Mesendoderm (in vitro differentiated cells): ENCODE data around the gene RNF150.

Experiments used
- DNase-seq: peaks from one replicate; pipeline ENCODE4 v3.0.0; 2013
- H2AK5ac ChIP-seq: 2 replicates; pipeline ENCODE4 v1.6.1; 2013; ENCODE audit warnings: low read length, inconsistent platforms
- H2BK120ac ChIP-seq: 2 replicates; pipeline ENCODE4 v1.6.1; 2013; ENCODE audit warnings: low read depth, mild to moderate bottlenecking, low read length, moderate library complexity, mixed read lengths
- H2BK15ac ChIP-seq: replicated peaks from 2 replicates; pipeline ENCODE4 v1.6.1; 2013; ENCODE audit warnings: low read depth, mild to moderate bottlenecking, moderate library complexity
- H2BK5ac ChIP-seq: 2 replicates; pipeline ENCODE4 v1.6.1; 2013; ENCODE audit warnings: low read length, inconsistent platforms
- H3K18ac ChIP-seq: 2 replicates; pipeline ENCODE4 v1.6.1; 2013; ENCODE audit warnings: mild to moderate bottlenecking, low read length, mixed read lengths
- H3K23ac ChIP-seq: one replicate; pipeline ENCODE4 v1.6.1; 2013; ENCODE audit warnings: low read length
- H3K27ac ChIP-seq: 2 replicates; pipeline ENCODE4 v1.5.1; 2013; ENCODE audit warnings: low read depth, mild to moderate bottlenecking, inconsistent platforms, low read length, moderate library complexity
- H3K27me3 ChIP-seq: 2 replicates; pipeline ENCODE4 v1.6.1; 2013; ENCODE audit warnings: low read length, control low read depth, mild to moderate bottlenecking, inconsistent platforms; ENCODE audit not compliant: insufficient read depth, poor library complexity
- H3K36me3 ChIP-seq: 2 replicates; pipeline ENCODE4 v1.6.1; 2013; ENCODE audit warnings: low read length, inconsistent platforms; ENCODE audit not compliant: control insufficient read depth, insufficient read depth
- H3K4ac ChIP-seq: one replicate; pipeline ENCODE4 v1.6.1; 2013; ENCODE audit warnings: low read depth, mild to moderate bottlenecking, low read length, moderate library complexity
- H3K4me1 ChIP-seq: 2 replicates; pipeline ENCODE4 v1.6.1; 2013; ENCODE audit warnings: low read depth, low read length, inconsistent platforms; ENCODE audit not compliant: control insufficient read depth
- H3K4me2 ChIP-seq: 2 replicates; pipeline ENCODE4 v1.6.1; 2013; ENCODE audit warnings: low read length
- H3K4me3 ChIP-seq: 2 replicates; pipeline ENCODE4 v1.5.1; 2013; ENCODE audit warnings: mild to moderate bottlenecking, low read length
- H3K56ac ChIP-seq: one replicate; pipeline ENCODE4 v1.6.1; 2013; ENCODE audit warnings: low read length
- H3K79me1 ChIP-seq: 2 replicates; pipeline ENCODE4 v1.6.1; 2013; ENCODE audit warnings: low read length, inconsistent platforms
- H3K79me2 ChIP-seq: 2 replicates; pipeline ENCODE4 v1.6.1; 2013; ENCODE audit warnings: mild to moderate bottlenecking, low read length; ENCODE audit not compliant: control insufficient read depth, insufficient read depth
- H3K9ac ChIP-seq: 2 replicates; pipeline ENCODE4 v1.6.1; 2013; ENCODE audit warnings: low read length, inconsistent platforms
- H4K5ac ChIP-seq: one replicate; pipeline ENCODE4 v1.6.1; 2013; ENCODE audit warnings: low read length
- H4K8ac ChIP-seq: one replicate; pipeline ENCODE4 v1.6.1; 2013; ENCODE audit warnings: low read depth, mild to moderate bottlenecking, control low read depth, low read length, moderate library complexity
- WGBS: extraction: QIAGEN DNeasy Blood & Tissue Kit; methylation state at CpG from one replicate; pipeline ENCODE4 v1.1.7; 2013; ENCODE audit warnings: low lambda C conversion rate, missing lambda C conversion rate; ENCODE audit not compliant: insufficient coverage; ENCODE audit errors: extremely low coverage; 5-methylcytosine and 5-hydroxymethylcytosine counted together

The RNF150 gene

GRCh38 chr4:140931911-140932310 is 201.4 kb downstream of the RNF150 start:
- H2AK5ac ChIP-seq, result no peak overlapping the region
- H3K9ac ChIP-seq, result no peak overlapping the region
- no peak overlapping the region for H3K56ac ChIP-seq
- H3K4me1 ChIP-seq, result no peaks in the 10 kb centered on the region
- no peaks in the 10 kb centered on the region for H3K27me3 ChIP-seq
- H4K5ac ChIP-seq, result no peak overlapping the region
- H3K79me1 ChIP-seq, result no peaks in the 10 kb centered on the region
- no peak overlapping the region for H4K8ac ChIP-seq
- H2BK15ac ChIP-seq, result no peak overlapping the region
- no CpG with 5 or more reads among the region's 2 CpGs for WGBS
- H2BK5ac ChIP-seq, result no peak overlapping the region
- no peaks in the 10 kb centered on the region for H3K36me3 ChIP-seq
- no peak overlapping the region for H3K4me3 ChIP-seq
- H3K23ac ChIP-seq, result no peak overlapping the region
- no peak for DNase-seq
- no peak overlapping the region for H3K18ac ChIP-seq
- no peak overlapping the region for H3K4ac ChIP-seq
- H2BK120ac ChIP-seq, result no peak overlapping the region
- H3K4me2 ChIP-seq, result no peak overlapping the region
- no peaks in the 10 kb centered on the region for H3K79me2 ChIP-seq
- H3K27ac ChIP-seq, result no peak overlapping the region

- H3K27ac ChIP-seq, result no peak overlapping the region
- H3K4me2 ChIP-seq, result no peak overlapping the region
- no peak overlapping the region for H3K18ac ChIP-seq
- no peak overlapping the region for H4K8ac ChIP-seq
- no peak overlapping the region for H3K9ac ChIP-seq
- H3K4me1 ChIP-seq, result no peaks in the 10 kb centered on the region
- no peak overlapping the region for H2BK120ac ChIP-seq
- no CpG with 5 or more reads among the region's 7 CpGs for WGBS
- no peaks in the 10 kb centered on the region for H3K79me2 ChIP-seq
- no peaks in the 10 kb centered on the region for H3K27me3 ChIP-seq
- no peaks in the 10 kb centered on the region for H3K36me3 ChIP-seq
- H3K23ac ChIP-seq, result no peak overlapping the region
- no peak overlapping the region for H2BK15ac ChIP-seq
- no peak for DNase-seq
- no peak overlapping the region for H2BK5ac ChIP-seq
- H4K5ac ChIP-seq, result no peak overlapping the region
- H3K56ac ChIP-seq, result no peak overlapping the region
- H3K4me3 ChIP-seq, result no peak overlapping the region
- no peak overlapping the region for H2AK5ac ChIP-seq
- H3K4ac ChIP-seq, result no peak overlapping the region
- H3K79me1 ChIP-seq, result no peaks in the 10 kb centered on the region
Measured at GRCh38 chr4:140930557-140930956, 202.7 kb downstream of the RNF150 start.

- Histone ChIP-seq H2BK15ac (no peak overlapping the region), H3K4me3 (no peak overlapping the region), H3K79me2 (no peaks in the 10 kb centered on the region), H2BK5ac (no peak overlapping the region), H3K9ac (no peak overlapping the region), H3K4me2 (no peak overlapping the region), H3K18ac (no peak overlapping the region), H3K36me3 (no peaks in the 10 kb centered on the region), H3K4ac (no peak overlapping the region), H3K4me1 (no peaks in the 10 kb centered on the region), H3K27me3 (no peaks in the 10 kb centered on the region), H3K56ac (no peak overlapping the region), H2AK5ac (no peak overlapping the region), H2BK120ac (no peak overlapping the region), H3K79me1 (no peaks in the 10 kb centered on the region), H3K27ac (no peak overlapping the region), H3K23ac (no peak overlapping the region), H4K5ac (no peak overlapping the region), H4K8ac (no peak overlapping the region)
- WGBS, result no CpG with 5 or more reads among the region's 3 CpGs
- no peak for DNase-seq
Measured at GRCh38 chr4:140930011-140930410, 203.3 kb downstream of the RNF150 start.

GRCh38 chr4:140928880-140929279 is 204.4 kb downstream of the RNF150 start:
- Histone ChIP-seq H3K18ac (no peak overlapping the region), H4K5ac (no peak overlapping the region), H3K9ac (no peak overlapping the region), H2BK15ac (no peak overlapping the region), H2BK120ac (no peak overlapping the region), H3K36me3 (no peaks in the 10 kb centered on the region), H3K79me1 (no peaks in the 10 kb centered on the region), H3K4me2 (no peak overlapping the region), H4K8ac (no peak overlapping the region), H3K27me3 (no peaks in the 10 kb centered on the region), H3K56ac (no peak overlapping the region), H3K4me3 (no peak overlapping the region), H3K79me2 (no peaks in the 10 kb centered on the region), H2AK5ac (no peak overlapping the region), H3K4me1 (no peaks in the 10 kb centered on the region), H2BK5ac (no peak overlapping the region), H3K4ac (no peak overlapping the region), H3K27ac (no peak overlapping the region), H3K23ac (no peak overlapping the region)
- no peak for DNase-seq
- WGBS, result no CpG with 5 or more reads among the region's 3 CpGs

GRCh38 chr4:140926672-140927071 is 206.6 kb downstream of the RNF150 start:
- H4K5ac ChIP-seq, result no peak overlapping the region
- no peaks in the 10 kb centered on the region for H3K27me3 ChIP-seq
- no peak overlapping the region for H3K4me3 ChIP-seq
- H2AK5ac ChIP-seq, result no peak overlapping the region
- H2BK120ac ChIP-seq, result no peak overlapping the region
- no CpG with 5 or more reads among the region's 2 CpGs for WGBS
- no peak overlapping the region for H3K27ac ChIP-seq
- DNase-seq, result peak; percentile 53
- H3K36me3 ChIP-seq, result no peaks in the 10 kb centered on the region
- H3K79me1 ChIP-seq, result no peaks in the 10 kb centered on the region
- H3K23ac ChIP-seq, result no peak overlapping the region
- H4K8ac ChIP-seq, result no peak overlapping the region
- H3K4me1 ChIP-seq, result no peaks in the 10 kb centered on the region
- H3K56ac ChIP-seq, result no peak overlapping the region
- no peak overlapping the region for H3K4ac ChIP-seq
- H3K18ac ChIP-seq, result no peak overlapping the region
- H3K79me2 ChIP-seq, result no peaks in the 10 kb centered on the region
- no peak overlapping the region for H2BK5ac ChIP-seq
- no peak overlapping the region for H3K4me2 ChIP-seq
- H2BK15ac ChIP-seq, result no peak overlapping the region
- no peak overlapping the region for H3K9ac ChIP-seq

GRCh38 chr4:140925417-140925816 is 207.9 kb downstream of the RNF150 start:
- H3K79me1 ChIP-seq, result no peaks in the 10 kb centered on the region
- H3K27ac ChIP-seq, result no peak overlapping the region
- no peak overlapping the region for H3K4ac ChIP-seq

More at GRCh38 chr4:140925417-140925816, 207.9 kb downstream of the RNF150 start:
- Histone ChIP-seq H2BK120ac (no peak overlapping the region), H3K27me3 (no peaks in the 10 kb centered on the region), H2BK15ac (no peak overlapping the region), H3K4me3 (no peak overlapping the region), H4K5ac (no peak overlapping the region), H3K36me3 (no peaks in the 10 kb centered on the region), H3K4me1 (no peaks in the 10 kb centered on the region), H2AK5ac (no peak overlapping the region), H2BK5ac (no peak overlapping the region), H3K4me2 (no peak overlapping the region), H4K8ac (no peak overlapping the region), H3K18ac (no peak overlapping the region), H3K79me2 (no peaks in the 10 kb centered on the region), H3K9ac (no peak overlapping the region), H3K23ac (no peak overlapping the region), H3K56ac (no peak overlapping the region)
- no peak for DNase-seq
- no CpG with 5 or more reads among the region's 6 CpGs for WGBS
